NCI-H146 treated with DMSO at 0.1 percent for 48 hours (cell line): ENCODE measurements around the gene KANK3.
"Not testable (repeated sequence)": the region's sequence is repeated elsewhere in the genome, so short reads cannot be mapped to it uniquely, and the experiment has no call there.

Experiments
- DNase-seq: peaks from one replicate; lab custom pipeline; 2025; ENCODE audit not compliant: unreplicated experiment; lab: John Stamatoyannopoulos, UW

KANK3 gene

DNA sequence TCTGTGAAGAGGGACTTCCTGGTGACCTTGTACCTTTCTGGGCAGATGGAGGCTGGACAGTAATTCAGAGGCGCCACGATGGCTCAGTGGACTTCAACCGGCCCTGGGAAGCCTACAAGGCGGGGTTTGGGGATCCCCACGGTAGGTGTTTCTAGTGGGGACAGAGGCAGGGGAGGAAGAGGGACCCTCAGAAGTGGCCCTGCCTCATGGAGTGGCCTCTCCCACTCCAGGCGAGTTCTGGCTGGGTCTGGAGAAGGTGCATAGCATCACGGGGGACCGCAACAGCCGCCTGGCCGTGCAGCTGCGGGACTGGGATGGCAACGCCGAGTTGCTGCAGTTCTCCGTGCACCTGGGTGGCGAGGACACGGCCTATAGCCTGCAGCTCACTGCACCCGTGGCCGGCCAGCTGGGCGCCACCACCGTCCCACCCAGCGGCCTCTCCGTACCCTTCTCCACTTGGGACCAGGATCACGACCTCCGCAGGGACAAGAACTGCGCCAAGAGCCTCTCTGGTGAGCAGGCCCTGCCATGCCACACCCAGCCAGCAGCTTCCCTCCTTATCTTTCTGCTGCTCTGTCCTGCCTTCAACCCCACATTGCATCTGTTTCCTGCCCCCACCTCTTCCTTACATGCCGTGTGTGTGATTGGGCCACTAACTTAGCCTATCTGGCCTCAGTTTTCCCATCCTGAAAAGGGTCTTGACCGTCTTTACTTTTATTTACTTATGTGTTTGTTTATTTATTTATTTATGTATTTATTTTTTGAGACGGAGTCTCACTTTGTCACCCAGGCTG is 28.1 kb upstream of the KANK3 start:
- no peak for DNase-seq

DNA sequence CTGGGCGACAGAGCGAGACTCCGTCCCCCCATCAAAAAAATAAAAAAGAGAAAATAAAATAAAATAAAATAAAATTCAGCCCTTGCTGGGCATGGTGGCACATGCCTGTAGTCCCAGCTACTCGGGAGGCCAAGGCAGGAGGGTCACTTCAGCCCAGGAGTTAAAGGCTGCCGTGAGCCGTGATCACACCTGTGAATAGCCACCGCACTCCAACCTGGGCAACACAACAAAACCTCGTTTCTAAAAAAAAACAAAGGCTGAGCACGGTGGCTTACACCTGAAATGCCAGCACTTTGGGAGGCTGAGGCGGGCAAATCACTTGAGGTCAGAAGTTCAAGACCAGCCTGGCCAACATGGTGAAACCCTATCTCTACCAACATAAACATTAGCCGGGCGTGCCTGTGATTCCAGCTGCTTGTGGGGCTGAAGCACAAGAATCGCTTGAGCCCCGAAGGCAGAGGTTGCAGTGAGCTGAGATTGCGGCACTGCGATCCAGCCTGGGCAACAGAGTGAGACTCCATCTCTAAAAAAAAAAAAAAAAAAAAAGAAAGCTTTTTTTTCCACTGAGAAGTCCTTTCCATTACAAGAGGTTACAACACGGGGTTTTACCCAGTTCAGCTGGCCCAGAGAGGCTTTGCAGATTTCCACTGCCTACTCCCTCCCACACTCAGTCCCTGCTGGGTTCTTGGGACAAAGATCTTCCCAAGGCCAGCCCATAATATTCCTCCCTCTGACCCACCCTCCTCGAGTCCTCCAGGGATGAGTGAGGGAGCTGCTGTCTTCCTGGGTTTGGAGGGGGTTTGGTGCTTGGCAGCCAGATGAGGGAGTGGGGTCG is 27.3 kb upstream of the KANK3 start:
- no peak for DNase-seq

DNA sequence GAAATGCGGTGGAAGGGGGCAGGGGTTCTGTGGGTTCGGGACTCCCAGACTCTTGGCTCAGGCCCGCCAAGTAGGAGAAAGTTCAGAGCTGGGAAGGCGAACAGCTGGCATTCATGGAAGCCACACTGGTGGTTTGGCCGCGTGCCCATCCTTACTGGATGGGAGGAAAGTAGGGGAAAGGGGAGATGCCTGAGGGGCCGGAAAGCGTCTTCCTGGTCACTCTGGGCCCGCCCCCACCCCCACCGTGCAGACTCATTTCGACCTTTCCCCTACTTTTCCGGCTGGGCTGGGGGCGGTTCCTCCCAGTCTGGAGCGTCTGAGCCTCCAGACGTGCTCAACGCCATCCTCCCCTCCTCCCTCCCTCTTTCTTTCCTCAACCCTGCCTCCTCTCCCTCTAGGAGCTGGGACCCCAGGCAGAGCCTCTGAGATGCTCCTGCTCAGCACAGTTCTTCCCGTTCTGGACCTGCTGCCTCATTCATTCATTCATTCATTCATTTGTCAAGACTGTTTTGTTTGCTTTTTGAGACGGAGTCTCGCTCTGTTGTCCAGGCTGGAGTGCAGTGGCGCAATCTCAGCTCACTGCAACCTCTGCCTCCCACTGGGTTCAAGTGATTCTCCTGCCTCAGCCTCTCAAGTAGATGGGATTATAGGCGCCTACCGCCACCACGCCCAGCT is 24.4 kb upstream of the KANK3 start:
- no peak for DNase-seq

DNA sequence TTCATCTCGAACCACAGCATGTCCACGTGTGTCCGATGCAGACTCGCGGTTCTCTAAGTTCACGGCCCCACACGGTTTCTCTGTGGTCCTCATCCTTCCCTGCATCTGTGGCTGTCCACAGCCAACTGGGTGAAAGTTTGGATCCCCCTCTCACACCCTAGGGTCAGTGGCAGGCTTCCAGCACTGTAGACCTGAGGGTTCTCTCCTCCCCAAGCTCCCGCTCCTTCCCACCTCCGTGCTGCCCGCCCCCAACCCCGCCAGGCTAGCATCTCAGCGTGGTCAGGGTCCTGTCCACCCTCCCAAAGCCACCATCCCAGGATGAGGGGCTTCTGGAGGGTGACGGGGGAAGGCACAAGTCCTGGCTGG is 23.9 kb upstream of the KANK3 start:
- DNase-seq = no peak

DNA sequence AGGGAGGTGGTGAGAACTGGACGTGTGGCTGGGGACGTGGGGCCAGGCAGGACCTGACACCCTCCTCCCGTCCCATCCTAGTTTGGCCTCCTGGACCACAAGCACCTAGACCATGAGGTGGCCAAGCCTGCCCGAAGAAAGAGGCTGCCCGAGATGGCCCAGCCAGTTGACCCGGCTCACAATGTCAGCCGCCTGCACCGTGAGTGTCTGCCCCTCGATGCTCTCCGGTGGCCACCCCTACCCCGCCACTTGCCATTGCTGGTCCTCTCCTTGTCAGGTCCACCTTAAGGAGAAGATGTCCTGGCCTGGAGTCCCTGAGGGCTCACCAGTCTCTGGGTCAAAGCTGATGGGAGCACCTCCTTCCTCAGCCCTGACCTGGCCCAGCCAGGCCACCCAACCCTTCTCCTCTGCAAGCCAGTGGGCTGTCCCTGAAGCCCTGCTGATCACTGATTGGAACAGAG is 23.1 kb upstream of the KANK3 start:
- no peak for DNase-seq

DNA sequence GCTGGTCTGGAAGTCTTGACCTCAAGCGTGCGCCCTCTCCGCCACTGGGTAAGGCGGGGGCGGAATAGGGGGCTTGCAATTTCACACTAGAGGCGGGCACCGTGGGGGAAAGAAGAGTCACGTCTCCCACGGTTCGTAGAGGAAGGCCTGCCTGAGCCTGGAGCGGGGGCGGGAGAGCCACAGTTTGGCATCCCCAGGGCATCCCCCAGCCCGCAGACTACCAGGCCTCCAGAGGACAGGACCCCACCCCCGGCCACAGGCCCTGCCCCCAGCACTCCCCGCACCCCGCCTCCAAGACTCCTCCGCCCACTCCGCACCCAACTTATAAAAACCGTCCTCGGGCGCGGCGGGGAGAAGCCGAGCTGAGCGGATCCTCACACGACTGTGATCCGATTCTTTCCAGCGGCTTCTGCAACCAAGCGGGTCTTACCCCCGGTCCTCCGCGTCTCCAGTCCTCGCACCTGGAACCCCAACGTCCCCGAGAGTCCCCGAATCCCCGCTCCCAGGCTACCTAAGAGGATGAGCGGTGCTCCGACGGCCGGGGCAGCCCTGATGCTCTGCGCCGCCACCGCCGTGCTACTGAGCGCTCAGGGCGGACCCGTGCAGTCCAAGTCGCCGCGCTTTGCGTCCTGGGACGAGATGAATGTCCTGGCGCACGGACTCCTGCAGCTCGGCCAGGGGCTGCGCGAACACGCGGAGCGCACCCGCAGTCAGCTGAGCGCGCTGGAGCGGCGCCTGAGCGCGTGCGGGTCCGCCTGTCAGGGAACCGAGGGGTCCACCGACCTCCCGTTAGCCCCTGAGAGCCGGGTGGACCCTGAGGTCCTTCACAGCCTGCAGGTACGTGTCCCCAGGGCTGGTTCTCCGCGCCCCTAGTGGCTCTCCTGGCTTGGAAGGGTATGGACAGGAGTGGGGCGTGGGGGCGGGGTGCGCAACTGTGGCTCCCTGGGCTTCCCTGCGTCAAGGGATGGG is 21.0 kb upstream of the KANK3 start, which contains the start of gene ANGPTL4:
Gene ANGPTL4, plus strand, starts transcription at position 353 of the 969 bp plus-strand sequence. Its CDS starts 167 bp downstream, at position 520.
- no peak for DNase-seq

DNA sequence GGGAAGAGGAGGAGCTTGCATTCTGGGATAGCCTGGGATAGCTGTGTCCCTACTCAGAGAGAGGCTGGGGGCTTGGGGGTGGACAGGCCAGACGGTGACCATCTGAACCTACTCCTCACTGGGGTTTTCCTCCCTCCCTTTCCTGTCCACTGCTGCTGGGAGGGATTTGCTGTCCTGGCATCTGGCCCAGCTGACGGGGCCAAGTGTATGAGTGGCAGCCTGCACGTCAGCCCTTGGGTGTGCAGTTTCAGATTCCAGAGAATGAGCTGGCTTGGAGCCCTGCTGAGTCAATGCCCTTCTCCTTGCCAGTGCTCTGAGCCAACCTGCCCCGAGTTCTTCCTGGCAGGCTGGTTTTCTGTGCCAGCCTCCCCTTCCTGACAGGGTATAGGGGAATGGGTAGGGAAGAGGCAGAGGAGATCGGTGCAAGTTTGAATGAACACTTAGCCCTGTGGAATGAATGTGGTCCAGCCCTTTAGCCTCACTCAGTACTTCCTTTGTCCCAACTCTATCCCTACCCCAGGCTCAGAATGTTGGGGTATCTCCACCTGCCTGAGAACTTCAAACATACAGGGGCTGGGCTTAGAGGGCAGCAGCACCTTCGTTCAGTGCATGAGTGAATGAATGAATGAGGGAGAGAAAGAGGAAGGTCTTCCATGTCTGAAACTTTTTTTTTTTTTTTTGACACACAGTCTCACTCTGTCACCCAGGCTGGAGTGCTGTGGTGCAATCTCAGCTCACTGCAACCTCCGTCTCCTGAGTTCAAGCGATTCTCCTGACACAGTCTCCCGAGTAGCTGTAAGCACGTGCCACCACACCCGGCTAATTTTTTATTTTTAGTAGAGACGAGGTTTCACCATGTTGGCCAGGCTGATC is 19.1 kb upstream of the KANK3 start:
- DNase-seq = no peak

DNA sequence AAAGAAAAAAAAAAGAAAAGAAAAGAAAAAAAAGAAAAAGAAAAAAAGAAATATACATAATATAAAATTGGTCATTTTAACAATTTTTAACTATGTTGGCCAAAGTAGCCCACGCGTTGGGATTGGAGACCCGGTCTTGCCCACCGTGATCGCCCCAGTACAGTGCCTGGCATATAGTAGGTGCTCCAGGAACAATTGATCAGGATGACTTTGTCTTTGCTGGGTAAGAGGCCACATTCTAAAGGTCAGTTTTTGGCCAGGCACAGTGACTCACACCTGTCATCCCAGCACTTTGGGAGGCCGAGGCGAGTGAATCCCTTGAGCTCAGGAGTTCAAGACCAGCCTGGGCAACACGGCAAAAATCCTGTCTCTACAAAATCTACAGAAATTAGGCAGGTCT is 17.1 kb upstream of the KANK3 start:
- no peak for DNase-seq

DNA sequence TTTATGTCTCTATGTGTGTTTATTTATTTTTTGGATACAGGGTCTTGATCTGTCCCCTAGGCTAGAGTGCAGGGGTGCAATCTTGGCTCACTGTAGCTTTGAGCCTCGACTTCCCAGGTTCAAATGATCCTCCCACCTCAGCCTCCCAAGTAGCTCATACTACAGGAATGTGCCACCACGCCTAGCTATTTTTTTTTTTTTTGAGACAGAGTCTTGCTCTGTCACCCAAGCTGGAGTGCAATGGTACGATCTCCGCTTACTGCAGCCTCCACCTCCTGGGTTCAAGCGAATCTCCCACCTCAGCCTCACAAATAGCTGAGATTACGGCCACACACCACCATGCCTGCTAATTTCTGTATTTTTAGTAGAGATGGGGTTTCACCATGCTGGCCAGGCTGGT is 15.9 kb upstream of the KANK3 start:
- DNase-seq = no peak

DNA sequence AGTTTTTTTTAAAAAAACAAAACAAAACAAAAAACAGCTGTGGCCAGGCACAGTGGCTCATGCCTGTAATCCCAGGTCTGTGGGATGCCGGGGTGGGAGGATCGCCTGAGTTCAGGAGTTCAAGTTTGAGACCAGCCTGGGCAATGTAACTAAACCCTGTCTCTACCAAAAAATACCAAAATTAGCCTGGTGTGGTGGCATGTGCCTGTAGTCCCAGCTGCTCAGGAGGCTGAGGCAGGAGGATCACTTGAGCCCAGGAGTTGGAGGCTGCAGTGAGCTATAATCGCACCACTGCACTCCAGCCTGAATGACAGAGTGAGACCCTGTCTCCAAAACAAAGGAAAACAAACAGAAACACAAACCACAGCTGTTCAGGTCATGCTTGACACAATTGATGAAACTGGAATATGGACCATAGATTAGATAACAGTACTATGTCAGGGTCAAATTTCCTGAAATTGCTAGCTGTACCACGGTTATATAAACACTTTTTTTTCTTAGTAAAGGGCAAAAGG is 14.0 kb upstream of the KANK3 start:
- no peak for DNase-seq

DNA sequence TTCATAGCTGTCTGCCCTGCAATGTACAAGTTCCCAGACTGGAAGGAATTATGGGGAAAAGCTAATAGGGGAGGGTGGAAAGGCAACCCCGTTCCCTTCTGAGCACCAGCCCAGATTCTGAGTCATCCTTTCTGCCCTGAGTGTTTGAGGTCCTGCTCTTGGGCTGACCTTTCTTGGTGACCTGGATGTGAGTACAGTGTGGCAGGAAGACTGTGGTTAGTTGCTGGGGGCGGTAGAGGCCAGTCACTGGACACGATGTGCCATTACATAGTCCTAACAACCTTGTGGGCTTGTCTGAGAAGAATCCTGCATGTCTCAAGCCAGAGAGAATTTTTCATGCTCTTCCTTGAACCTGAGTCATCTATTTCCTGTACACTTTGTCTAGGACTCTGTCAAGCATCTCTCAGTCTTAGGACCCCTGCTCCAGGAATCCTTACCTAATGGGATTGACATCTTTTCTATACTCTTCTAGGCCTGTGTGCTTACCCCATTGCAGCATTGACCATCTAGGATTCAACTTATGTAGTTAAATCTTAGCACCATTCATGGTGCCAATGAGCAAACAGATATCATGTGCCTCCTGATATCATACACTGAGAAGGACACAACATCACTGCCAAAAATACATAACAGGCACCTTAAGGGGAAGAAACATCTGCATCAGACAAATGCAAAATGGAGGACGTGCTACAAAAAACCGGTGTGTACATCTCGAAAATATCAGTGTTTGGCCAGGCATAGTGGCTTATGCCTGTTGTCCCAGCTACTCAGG is 12.8 kb upstream of the KANK3 start:
- DNase-seq = no peak

DNA sequence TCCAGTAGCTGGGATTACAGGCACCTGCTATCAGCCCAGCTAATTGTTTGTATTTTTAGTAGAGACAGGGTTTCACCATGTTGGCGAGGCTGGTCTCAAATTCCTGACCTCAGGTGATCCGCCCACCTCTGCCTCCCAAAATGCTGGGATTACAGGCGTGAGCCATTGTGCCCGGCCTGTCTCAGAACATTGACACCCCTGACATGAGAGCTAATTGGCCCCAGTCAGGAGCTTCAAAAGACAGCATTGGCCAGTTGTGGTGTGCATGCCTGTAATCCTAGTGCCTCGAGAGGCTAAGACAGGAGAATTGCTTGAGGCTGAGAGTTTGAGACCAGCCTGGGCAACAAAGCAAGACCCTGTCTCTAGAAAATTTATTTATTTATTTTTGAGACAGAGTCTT is 9.8 kb upstream of the KANK3 start:
- not testable (repeated sequence) for DNase-seq

DNA sequence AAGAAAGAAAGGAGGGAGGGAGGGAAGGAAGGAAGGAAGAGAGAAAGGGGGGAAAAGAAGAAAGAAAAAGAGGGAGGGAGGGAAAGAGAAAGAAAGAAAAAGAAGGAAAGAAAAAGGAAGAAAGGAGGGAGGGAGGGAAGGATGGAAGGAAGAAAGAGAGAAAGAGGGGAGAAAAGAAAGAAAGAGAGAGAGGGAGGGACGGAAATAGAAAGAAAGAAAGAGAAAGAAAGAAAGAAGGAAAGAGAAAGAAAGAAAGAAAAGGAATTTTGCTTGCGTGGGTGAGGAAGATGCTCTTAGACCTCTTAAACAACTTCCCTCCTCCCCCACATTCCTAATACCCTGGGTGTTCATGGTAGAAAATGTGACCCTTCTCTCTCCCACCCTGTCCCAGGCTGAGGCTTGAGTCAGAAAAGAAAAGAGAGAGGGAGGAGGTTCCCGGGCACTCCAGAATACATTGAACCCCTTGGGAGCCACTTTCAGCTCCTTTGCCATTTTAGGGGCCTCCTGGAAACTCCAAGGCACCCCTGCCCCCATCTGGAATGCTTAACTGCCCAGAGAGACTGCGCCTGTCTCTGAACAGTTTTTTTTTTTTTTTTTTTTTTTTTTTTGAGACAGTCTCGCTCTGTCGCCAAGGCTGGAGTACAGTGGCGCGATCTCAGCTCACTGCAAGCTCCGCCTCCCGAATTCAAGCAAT is 9.2 kb upstream of the KANK3 start:
- DNase-seq = no peak

DNA sequence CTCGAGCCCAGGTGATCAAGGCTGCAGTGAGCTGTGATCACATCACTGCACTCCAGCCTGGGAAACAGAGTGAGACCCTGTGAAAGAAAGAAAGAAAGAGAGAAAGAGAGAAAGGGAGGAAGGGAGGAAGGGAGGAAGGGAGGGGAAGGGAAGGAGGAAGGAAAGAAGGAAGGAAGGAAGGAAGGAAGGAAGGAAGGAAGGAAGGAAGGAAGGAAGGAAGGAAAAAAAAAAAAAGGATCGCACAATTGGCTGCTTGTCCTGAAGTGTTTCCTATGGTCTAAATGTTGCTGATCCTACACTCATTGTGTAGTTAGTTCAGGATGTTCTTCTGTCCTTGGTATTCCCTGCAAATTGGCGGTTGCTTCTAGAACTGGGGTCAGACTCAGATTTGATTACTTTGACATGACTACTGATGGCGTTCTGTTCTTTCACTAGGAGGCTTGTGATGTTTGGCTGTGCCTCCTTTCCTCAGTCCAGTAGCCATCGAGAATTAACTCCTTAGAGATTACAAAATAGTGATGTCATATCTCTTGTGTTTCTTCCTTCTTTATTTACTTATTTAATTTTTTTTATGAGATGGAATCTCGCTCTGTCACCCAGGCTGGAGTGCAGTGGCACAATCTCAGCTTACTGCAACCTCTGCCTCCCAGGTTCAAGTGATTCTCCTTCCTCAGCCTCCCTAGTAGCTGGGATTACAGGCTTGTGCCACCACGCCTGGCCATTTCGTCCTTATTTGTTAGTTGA is 6.7 kb upstream of the KANK3 start:
- DNase-seq = not testable (repeated sequence)

DNA sequence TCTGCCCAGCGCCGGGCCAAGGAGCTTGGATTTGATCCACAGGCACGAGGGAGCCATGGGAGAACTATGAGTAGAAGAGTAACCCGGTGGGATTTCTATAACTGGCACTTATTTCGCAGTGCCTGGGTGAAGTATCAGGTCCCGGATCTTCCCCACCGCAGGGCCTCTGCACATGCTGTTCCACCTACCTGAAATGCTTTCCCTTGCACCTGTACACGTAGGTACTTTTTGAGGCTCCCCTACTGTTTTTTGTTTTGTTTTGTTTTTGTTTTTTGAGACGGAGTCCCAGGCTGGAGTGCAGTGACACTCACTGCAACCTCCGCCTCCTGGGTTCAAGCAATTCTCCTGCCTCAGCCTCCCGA is 402 bp upstream of the KANK3 start:
- no peak for DNase-seq

DNA sequence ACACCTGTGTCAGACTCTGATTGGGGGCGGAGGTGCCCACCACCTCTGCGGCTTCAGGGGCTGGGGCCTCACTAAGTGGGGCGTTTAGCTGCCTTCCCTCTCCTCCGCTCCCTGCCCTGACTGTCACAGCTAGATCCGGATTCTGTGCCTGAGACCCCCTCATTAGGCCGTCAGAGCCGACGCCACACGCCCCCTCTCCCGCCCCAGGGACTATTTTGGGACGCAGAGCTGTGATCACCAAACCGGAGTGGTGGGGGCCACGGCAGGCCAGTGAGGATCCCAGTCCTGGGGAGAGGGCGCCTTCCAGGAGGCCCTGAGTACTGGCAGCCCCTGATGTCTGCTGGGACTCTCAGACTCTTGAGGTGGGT is 762 bp downstream of the KANK3 start:
- no peak for DNase-seq

DNA sequence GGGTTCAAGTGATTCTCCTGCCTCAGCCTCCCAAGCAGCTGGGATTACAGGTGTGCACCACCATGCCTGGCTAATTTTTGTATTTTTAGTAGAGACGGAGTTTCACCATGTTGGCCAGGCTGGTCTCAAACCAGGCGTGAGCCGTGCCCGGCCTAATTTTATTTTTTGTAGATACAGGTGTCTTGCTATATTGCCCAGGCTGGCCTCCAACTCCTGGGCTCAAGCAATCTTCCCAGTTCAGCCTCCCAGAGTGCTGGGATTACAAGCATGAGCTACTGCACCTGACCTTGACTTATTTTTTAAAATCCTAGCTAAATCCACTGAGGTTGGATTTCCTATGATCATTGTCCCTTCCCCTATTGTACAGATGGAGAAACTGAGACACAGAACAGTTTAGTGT is 1.6 kb downstream of the KANK3 start:
- DNase-seq = not testable (repeated sequence)
